ENCODE data around the gene ROCK1. TPM values are rescaled to one million over a fixed set of nuclear protein-coding genes. Genes with fewer than 3 reads are reported as not detected.

ROCK1 gene
- total and polyA plus RNA-seq, 2 of the 8 experiments (the other 6 are each of a cell fraction or from before 2014, with no cell fraction given) = 4.2 to 48.9 TPM

GRCh38 chr18:21084511-21085078, 27.0 kb downstream of the ROCK1 start:
- no peak overlapping the region for H3K4me2 ChIP-seq (ENCODE audit: insufficient read depth in 1 of 2, low read depth in 2 of 2, low read length in 2 of 2)
- H3K14ac ChIP-seq (ENCODE audit: insufficient read length) = no peak overlapping the region
- no peak for DNase-seq (ENCODE audit: low read depth in 1 of 2, low spot score in 2 of 2)
- H4K8ac ChIP-seq (ENCODE audit: extremely low read depth, insufficient read depth, low read length) = no peak overlapping the region
- ChIA-PET POLR2A (ENCODE audit: partially characterized antibody) (no interaction called here), CTCF (ENCODE audit: partially characterized antibody) (no interaction called here)
- H3K36me3 ChIP-seq (ENCODE audit: control insufficient read depth in 2 of 4, insufficient read depth in 4 of 4, low read length in 3 of 4) = no peaks in the 10 kb centered on the region
- no peak overlapping the region for H3K18ac ChIP-seq (ENCODE audit: extremely low read depth, low read length)
- H2BK12ac ChIP-seq (ENCODE audit: low read depth, low read length) = no peak overlapping the region
- no peak overlapping the region for H3K56ac ChIP-seq (replicated peaks; ENCODE audit: insufficient read length, low read depth, low read length)
- H2BK5ac ChIP-seq (ENCODE audit: low read depth, low read length) = no peak overlapping the region
- no peak overlapping the region for H4K5ac ChIP-seq (ENCODE audit: insufficient read length, low read depth, low read length)
- H4K20me1 ChIP-seq (replicated peaks in 1 of 2; ENCODE audit: control insufficient read depth in 1 of 2, insufficient read depth in 2 of 2, low read length in 2 of 2) = peaks cover 2% of the 10 kb centered on the region in 2 experiments
- H3K4me1 ChIP-seq (replicated peaks in 1 of 4; ENCODE audit: control insufficient read depth in 3 of 4, insufficient read depth in 4 of 4, low read length in 3 of 4) = no peaks in the 10 kb centered on the region
- no peak overlapping the region for H2BK20ac ChIP-seq (ENCODE audit: low read length)
- no peaks in the 10 kb centered on the region for H3K23me2 ChIP-seq (ENCODE audit: low read depth, low read length)
- no peak overlapping the region for H3K4ac ChIP-seq (replicated peaks; ENCODE audit: insufficient read length, low read depth, low read length)
- no peak overlapping the region for H3K23ac ChIP-seq (ENCODE audit: insufficient read length)
- no peak overlapping the region for H2BK120ac ChIP-seq (replicated peaks; ENCODE audit: low read depth, low read length)
- H3K79me1 ChIP-seq (ENCODE audit: low read depth, low read length) = no peaks in the 10 kb centered on the region
- WGBS, 2 experiments (ENCODE audit: extremely low coverage in 1 of 2, insufficient coverage in 1 of 2, insufficient read length in 1 of 2, insufficient replicate concordance in 2 of 2, low coverage in 1 of 2, low lambda C conversion rate in 2 of 2, missing lambda C conversion rate in 1 of 2) = 96% methylated on average over 3 of the region's 3 CpGs; no CpG with 5 or more reads in 1 of the 2 experiments
- peaks cover 2 to 99% of the 10 kb centered on the region in 2 experiments; a peak in 3 of 4 replicates for H3K79me2 ChIP-seq (ENCODE audit: control insufficient read depth in 1 of 2, insufficient read depth in 2 of 2, low read length in 2 of 2)
- H3K27ac ChIP-seq (ENCODE audit: low read depth, low read length) = no peak overlapping the region
- H2AK5ac ChIP-seq (ENCODE audit: low read depth, low read length) = no peak overlapping the region
- no peak overlapping the region for H2BK15ac ChIP-seq (ENCODE audit: low read length)
- H2AFZ ChIP-seq (ENCODE audit: low read length) = no peak overlapping the region
- no peak overlapping the region for H4K91ac ChIP-seq (replicated peaks; ENCODE audit: insufficient read length, low read length)
- H3K4me3 ChIP-seq (ENCODE audit: extremely low read depth in 1 of 4, insufficient read depth in 2 of 4, low read depth in 3 of 4, low read length in 4 of 4) = no peak overlapping the region
- no peaks in the 10 kb centered on the region for H3K27me3 ChIP-seq (replicated peaks in 1 of 4; ENCODE audit: control insufficient read depth in 3 of 4, extremely low read depth in 1 of 4, insufficient read depth in 3 of 4, low read length in 3 of 4)
- no peak for FAIRE-seq
- no peaks in the 10 kb centered on the region for H3K9me3 ChIP-seq (ENCODE audit: insufficient read depth in 2 of 2, low read depth in 1 of 2, low read length in 1 of 2)
- no peak overlapping the region for H3K9ac ChIP-seq (replicated peaks in 1 of 4; ENCODE audit: extremely low read depth in 1 of 4, low read depth in 3 of 4, low read length in 3 of 4)
- no peak for TF ChIP-seq CTBP2 (IDR thresholded peaks at IDR 0.05; ENCODE audit: borderline replicate concordance, insufficient read depth, insufficient read length, low read length)
- TF ChIP-seq YY1 (IDR thresholded peaks at IDR 0.05; ENCODE audit: low read depth, low read length) = no peak
- no peak for TF ChIP-seq SIRT6 (IDR thresholded peaks at IDR 0.05; ENCODE audit: low read length)
- no peak for TF ChIP-seq ZNF274 (IDR thresholded peaks at IDR 0.05; ENCODE audit: borderline replicate concordance, extremely low read depth, low read length)
- no peak for TF ChIP-seq CHD2 (IDR thresholded peaks at IDR 0.05; ENCODE audit: low read length)
- no peak for TF ChIP-seq GTF2F1 (IDR thresholded peaks at IDR 0.05; ENCODE audit: borderline replicate concordance, low read depth, low read length)
- TF ChIP-seq NANOG (IDR thresholded peaks at IDR 0.05; ENCODE audit: insufficient read depth, low read depth, low read length, poor library complexity, severe bottlenecking) = no peak

Measured in H1 (cell line).